ENCODE results near the gene SCPEP1. TPM values are rescaled to one million over a fixed set of nuclear protein-coding genes. Genes with fewer than 3 reads are reported as not detected.
A peak's percentile ranks its signal among the peaks of the same experiment; 100 is the strongest.
"Not testable (repeated sequence)": the region's sequence is repeated elsewhere in the genome, so short reads cannot be mapped to it uniquely, and the experiment has no call there.

The SCPEP1 gene
- total RNA-seq, 2 experiments from 2014 or later, result 15.8 to 16.6 TPM

DNA sequence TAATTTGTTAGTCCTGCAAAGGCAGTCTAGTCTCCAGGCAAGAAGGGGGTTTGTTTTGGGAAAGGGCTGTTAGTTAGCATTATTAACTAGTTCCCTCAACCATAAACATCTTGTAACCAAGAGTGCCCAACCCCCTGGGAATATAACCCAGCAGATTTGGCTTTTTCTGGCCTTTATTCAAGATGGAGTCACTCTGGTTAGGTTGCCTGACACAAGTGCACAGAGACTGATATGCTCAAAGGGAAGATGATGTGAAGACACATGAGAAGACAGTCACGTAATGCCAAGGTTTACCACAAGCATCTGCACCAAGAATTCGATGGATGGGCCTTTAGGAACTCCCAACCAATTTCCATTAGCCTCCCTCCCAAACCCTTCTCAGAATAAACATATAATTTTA, 3.9 kb upstream of the SCPEP1 start:
- no peaks in the 10 kb centered on the region for H3K36me3 Mint-ChIP-seq
- H3K4me3 Mint-ChIP-seq, result no peak overlapping the region
- H3K27ac Mint-ChIP-seq, result no peak overlapping the region
- peaks cover 16% of the 10 kb centered on the region for H3K4me1 Mint-ChIP-seq
- no peak for DNase-seq
- no peak for ATAC-seq (ENCODE audit: low read depth)
- POLR2A ChIA-PET, result no interaction called here
- peaks cover 45% of the 10 kb centered on the region for H3K27me3 Mint-ChIP-seq
- peaks cover 2% of the 10 kb centered on the region for H3K9me3 Mint-ChIP-seq

DNA sequence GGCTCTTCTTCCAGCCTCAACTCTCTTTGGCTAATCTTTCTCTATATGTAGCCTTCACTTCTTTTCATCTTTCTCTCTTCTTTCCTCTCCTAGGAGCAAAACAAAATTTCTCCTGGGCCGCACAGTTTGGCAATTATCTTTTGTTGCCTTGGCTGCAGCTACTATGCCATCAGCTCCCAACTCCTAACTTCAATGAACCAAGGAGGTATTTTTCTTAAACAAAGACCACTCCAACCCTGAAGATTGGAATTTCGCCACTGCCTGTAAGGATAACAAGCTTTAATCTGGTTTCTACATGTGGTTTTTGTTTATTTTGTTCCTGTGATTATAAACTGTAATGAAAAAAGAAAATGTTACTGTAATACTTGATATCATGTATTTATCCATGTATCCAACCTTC, 2.3 kb upstream of the SCPEP1 start:
- H3K4me1 Mint-ChIP-seq, result peaks cover 18% of the 10 kb centered on the region
- peaks cover 2% of the 10 kb centered on the region for H3K9me3 Mint-ChIP-seq
- H3K27me3 Mint-ChIP-seq, result peaks cover 31% of the 10 kb centered on the region
- POLR2A ChIA-PET, result interaction anchor here (3.4 kb wide), 1 partner anchor 110 kb away, joined by 13 read pairs; the partner anchor contains the start of gene AKAP1
- DNase-seq (no peak), ATAC-seq (ENCODE audit: low read depth) (no peak)
- no peak overlapping the region for H3K4me3 Mint-ChIP-seq
- no peak overlapping the region for H3K27ac Mint-ChIP-seq
- H3K36me3 Mint-ChIP-seq, result no peaks in the 10 kb centered on the region

DNA sequence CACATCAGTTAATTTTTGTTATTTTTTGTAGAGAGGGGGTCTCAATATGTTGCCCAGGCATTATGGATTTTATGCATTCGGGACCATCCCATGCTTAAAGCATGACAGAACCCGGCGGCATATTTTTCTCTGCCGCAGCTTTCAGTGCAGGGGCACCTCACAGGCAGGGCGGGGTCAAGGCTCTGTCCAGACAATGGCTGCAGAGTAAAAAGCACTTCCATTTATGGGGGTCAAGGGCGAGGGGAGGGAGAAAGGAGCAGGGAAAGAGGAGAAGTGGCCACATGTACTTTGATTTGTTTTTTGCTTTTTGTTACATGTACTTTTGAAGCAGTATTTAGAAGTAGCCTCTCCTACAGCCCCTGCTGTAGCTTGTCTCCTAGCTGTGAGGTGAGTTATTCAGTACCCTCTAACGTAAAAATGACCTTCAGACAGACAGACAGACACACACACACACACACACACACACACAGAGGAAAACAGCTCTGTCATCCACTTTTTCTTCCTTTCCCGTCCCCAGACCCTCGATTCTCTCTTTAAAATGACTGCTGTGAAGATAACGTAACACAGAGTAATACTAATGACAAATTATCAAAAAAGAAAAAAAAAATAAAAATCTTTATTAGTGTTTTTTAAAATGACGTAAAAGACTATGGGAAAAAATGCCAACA, 856 bp upstream of the SCPEP1 start:
- Mint-ChIP-seq H3K27me3 (peaks cover 26% of the 10 kb centered on the region), H3K9me3 (no peaks in the 10 kb centered on the region), H3K4me1 (peaks cover 18% of the 10 kb centered on the region), H3K27ac (peak overlapping the region; percentile 24), H3K36me3 (no peaks in the 10 kb centered on the region), H3K4me3 (peak overlapping the region; percentile 69)
- DNase-seq (no peak), ATAC-seq (ENCODE audit: low read depth) (no peak)
- POLR2A ChIA-PET, result interaction anchor here (1.0 to 3.4 kb wide), 4 partner anchors 10 to 108 kb away, joined by 3 to 13 read pairs (median 7); partner anchors contain the start of genes AKAP1 and TRIM25

DNA sequence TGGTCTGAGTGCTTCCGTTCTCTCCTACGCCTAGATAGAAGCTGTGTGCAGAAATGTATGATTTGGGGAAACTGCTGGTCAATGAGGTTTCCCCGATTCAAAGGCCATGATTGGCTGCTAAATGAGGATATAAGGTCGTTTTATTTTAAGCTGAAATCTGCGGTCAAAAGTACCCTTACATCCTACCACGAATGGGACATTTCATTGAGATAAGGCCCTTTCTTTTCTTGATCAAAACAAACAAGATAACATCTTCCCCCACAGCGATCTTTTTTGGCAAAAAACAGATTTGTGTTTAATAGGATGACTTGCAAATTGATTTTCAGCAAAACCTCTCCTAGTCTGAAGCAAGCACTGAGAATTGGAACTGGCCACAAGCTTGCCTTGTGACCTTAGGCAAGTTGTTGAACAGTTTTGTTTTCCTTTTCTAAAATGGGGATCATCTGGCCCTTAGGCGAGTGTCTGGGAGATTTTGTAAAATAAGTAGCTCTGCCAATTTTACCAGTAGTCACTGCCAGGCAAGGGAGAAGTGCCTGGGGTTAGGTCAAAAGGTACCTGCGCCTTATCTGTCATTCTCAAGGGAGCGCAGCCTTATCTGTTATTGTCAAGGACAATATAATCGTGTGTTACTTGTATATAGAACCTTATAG, 635 bp downstream of the SCPEP1 start:
- Mint-ChIP-seq H3K27me3 (peaks cover 26% of the 10 kb centered on the region), H3K27ac (peak overlapping the region; percentile 82), H3K36me3 (no peaks in the 10 kb centered on the region), H3K4me1 (peaks cover 19% of the 10 kb centered on the region), H3K9me3 (no peaks in the 10 kb centered on the region), H3K4me3 (peak overlapping the region; percentile 83)
- ATAC-seq (ENCODE audit: low read depth) (peak; percentile 30), DNase-seq (no peak)
- POLR2A ChIA-PET, result interaction anchor here (0.7 to 3.4 kb wide), 8 partner anchors 12 to 117 kb away, joined by 3 to 13 read pairs (median 6); partner anchors contain the start of genes AKAP1, COIL and TRIM25

DNA sequence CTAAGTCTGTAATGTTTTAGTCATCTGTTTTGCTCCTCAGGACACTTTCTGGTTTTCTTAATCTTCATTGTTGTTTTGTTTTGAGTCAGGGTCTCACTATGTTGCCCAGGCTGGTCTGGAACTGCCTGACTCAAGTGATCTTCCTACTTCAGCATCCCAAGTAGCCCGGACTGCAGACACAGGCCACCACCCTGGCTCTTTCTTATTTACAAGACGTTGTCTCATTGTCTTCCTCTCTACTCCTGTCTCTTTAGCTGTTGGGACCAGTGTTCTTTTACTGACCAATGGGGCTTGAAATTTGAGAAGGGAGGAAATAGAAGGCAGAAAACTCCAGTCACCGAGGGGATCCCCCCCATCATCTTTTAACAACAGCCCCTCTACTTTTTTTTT, 1.2 kb downstream of the SCPEP1 start:
- Mint-ChIP-seq H3K36me3 (no peaks in the 10 kb centered on the region), H3K4me3 (peak overlapping the region; percentile 83), H3K9me3 (no peaks in the 10 kb centered on the region), H3K27me3 (peaks cover 26% of the 10 kb centered on the region), H3K27ac (peak overlapping the region; percentile 82), H3K4me1 (peaks cover 19% of the 10 kb centered on the region)
- ATAC-seq (ENCODE audit: low read depth), result no peak
- DNase-seq, result no peak
- POLR2A ChIA-PET, result interaction anchor here (1.0 to 3.4 kb wide), 4 partner anchors 18 to 106 kb away, joined by 3 to 13 read pairs (median 9); partner anchors contain the start of genes AKAP1, COIL and TRIM25

DNA sequence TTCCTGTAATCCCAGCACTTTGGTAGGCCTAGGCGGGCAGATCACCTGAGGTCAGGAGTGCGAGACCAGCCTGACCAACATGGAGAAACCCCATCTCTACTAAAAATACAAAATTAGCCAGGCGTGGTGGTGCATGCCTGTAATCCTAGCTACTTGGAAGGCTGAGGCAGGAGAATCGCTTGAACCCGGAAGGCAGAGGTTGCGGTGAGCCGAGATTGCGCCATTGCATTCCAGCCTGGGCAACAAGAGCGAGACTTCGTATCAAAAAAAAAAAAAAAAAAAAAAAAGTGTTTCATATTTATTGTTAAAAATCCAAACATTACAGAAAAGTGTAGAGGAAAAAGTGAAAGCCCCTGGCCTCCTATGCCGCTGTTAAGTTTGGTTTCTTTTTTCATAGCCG, 2.6 kb downstream of the SCPEP1 start:
- POLR2A ChIA-PET, result interaction anchor here (0.7 kb wide), 1 partner anchor 136 kb away, joined by 4 read pairs; no protein-coding TSS in a partner anchor
- not testable (repeated sequence) for H3K36me3 Mint-ChIP-seq; H3K4me3 Mint-ChIP-seq; H3K27ac Mint-ChIP-seq; ATAC-seq (ENCODE audit: low read depth); DNase-seq; H3K9me3 Mint-ChIP-seq
- H3K27me3 Mint-ChIP-seq, result peaks cover 15% of the 10 kb centered on the region
- peaks cover 19% of the 10 kb centered on the region for H3K4me1 Mint-ChIP-seq

DNA sequence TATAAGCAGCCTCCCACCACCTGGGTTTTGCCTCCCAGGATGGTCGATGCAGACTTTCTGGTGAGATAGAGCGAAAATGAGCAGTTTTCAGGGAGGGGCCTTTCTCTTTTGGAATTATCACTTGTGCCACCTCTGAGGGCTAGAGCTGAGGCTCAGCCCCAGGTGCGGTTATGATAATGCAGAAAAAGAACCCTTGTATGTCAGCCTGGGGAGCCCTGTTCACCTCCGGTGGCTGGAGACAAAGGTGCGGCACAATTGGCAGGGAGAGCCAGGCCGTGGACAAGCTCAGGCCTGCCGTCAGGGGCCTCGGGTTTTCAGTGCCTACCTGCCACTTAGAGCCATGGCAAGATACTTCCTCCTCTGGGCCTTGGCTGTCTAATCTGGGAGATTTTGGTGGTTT, 4.4 kb downstream of the SCPEP1 start:
- no peak for DNase-seq
- ATAC-seq (ENCODE audit: low read depth), result no peak
- Mint-ChIP-seq H3K9me3 (no peaks in the 10 kb centered on the region), H3K27me3 (no peaks in the 10 kb centered on the region), H3K27ac (no peak overlapping the region), H3K4me3 (no peak overlapping the region), H3K4me1 (peaks cover 15% of the 10 kb centered on the region), H3K36me3 (peaks cover 1% of the 10 kb centered on the region)
- POLR2A ChIA-PET, result no interaction called here

DNA sequence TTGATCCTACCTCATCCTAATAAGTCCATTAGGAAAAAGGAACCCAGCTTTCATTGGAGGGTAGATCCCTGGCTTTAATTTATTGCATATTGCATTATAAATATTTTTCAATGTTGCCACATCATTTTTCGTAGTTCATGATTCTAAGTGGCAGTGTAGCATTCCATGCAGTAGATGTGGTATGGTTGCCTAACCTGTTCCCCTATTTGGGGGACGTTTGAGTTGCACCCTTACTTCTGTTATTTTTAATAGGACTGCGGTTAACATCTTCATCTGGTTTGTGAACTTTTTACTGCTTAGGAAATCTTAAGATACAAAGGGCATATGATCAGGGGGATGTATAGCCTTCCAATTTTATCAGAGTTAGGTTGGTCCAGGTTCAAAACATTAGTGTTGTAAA, 5.4 kb downstream of the SCPEP1 start:
- no peaks in the 10 kb centered on the region for H3K27me3 Mint-ChIP-seq
- POLR2A ChIA-PET, result no interaction called here
- H3K27ac Mint-ChIP-seq, result no peak overlapping the region
- no peak for DNase-seq
- no peak for ATAC-seq (ENCODE audit: low read depth)
- H3K9me3 Mint-ChIP-seq, result no peaks in the 10 kb centered on the region
- peaks cover 1% of the 10 kb centered on the region for H3K36me3 Mint-ChIP-seq
- H3K4me1 Mint-ChIP-seq, result peaks cover 10% of the 10 kb centered on the region
- no peak overlapping the region for H3K4me3 Mint-ChIP-seq

DNA sequence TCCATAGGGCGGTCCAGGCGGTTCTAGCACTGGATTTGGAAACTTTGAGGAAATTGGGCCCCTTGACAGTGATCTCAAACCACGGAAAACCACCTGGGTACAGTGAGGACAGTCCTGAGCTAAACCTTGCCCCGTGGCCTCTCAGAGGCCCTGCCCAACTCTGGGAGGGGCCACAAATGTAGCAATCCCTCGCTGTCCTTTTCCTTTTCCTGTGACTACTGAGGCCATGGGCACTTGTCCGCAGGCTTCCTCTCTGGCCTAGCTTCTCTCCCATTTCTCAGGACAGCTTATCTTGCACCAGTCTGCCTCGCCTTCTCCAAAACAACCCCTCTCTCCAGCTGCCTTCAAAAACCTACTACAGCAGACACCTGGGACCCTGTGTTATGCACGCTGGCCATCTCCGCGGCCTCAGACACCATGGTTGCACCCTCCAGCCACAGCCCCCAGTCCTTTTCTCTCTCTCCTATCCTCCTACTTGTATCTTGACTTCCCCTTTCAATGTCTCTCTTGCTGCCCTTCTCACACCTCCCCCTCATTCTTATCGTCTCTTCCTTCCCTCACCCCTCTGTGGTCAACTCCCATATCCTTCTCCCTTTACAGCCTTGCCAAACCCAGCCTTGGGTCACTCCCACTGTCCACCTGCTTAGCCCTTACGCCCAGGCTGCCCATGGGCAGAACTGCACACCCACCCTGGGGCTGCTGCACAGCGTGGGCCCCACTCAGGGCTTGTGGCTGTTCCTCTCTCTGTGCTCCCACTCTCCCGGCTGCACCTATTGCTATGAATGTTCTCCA, 7.6 kb downstream of the SCPEP1 start:
- Mint-ChIP-seq H3K27ac (no peak overlapping the region), H3K9me3 (no peaks in the 10 kb centered on the region), H3K27me3 (no peaks in the 10 kb centered on the region), H3K4me3 (no peak overlapping the region), H3K36me3 (peaks cover 1% of the 10 kb centered on the region), H3K4me1 (peaks cover 1% of the 10 kb centered on the region)
- DNase-seq (no peak), ATAC-seq (ENCODE audit: low read depth) (no peak)
- POLR2A ChIA-PET, result interaction anchor here (0.8 kb wide), 1 partner anchor 50 kb away, joined by 3 read pairs; no protein-coding TSS in a partner anchor

DNA sequence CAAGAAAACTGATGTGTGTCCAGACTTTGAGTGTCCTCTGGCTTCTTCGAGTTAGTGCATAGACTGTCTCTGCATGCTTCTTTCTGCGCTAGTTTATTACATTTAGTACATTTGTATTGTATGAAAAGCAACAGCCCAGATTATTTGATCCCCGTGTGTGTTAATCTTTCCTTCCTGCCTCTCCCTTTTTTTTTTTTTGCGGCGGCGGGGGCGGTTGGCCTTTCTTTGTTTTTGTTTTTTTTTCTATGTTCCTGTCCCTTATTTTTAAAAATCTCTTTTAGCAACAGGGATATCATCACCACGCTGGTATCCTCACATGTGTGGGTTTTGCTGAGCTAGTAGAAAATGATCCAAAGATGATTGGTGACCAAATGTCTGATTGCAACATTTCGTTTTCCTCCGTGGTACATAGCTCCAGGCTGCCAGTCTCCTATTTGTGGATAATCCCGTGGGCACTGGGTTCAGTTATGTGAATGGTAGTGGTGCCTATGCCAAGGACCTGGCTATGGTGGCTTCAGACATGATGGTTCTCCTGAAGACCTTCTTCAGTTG, 9.4 kb downstream of the SCPEP1 start:
- H3K4me1 Mint-ChIP-seq, result no peaks in the 10 kb centered on the region
- H3K27ac Mint-ChIP-seq, result no peak overlapping the region
- peaks cover 1% of the 10 kb centered on the region for H3K36me3 Mint-ChIP-seq
- H3K4me3 Mint-ChIP-seq, result no peak overlapping the region
- POLR2A ChIA-PET, result no interaction called here
- no peaks in the 10 kb centered on the region for H3K9me3 Mint-ChIP-seq
- H3K27me3 Mint-ChIP-seq, result no peaks in the 10 kb centered on the region
- DNase-seq (no peak), ATAC-seq (ENCODE audit: low read depth) (no peak)

DNA sequence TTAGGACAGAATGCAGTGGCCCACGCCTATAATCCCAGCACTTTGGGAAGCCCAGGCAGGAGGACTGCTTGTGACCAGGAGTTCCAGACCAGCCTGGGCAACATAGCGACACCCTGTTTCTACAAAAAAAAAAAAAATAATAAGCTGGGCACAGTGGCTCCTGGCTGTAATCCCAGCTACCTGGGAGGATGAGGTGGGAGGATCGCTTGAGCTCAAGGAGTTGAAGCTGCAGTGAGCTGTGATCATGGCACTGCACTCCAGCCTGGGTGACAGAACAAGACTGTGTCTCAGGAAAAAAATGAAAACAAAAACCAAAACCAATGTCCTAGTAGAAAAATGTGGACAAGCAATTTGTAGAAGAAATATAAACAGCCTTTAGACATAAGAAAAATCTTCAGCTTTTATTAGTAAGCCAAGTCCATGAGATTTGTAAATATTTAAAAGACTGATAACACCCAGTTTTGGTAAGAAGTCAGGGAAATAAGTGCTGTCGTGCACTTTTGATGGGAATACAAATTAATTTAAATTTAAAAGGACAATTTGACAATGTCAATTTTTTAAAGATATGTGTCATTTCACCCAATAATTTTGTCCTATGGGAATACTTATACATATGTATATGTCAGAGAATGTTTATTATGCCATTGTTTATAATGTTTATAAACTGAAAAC, 11.1 kb downstream of the SCPEP1 start:
- H3K27ac Mint-ChIP-seq, result no peak overlapping the region
- H3K27me3 Mint-ChIP-seq, result no peaks in the 10 kb centered on the region
- POLR2A ChIA-PET, result no interaction called here
- peaks cover 1% of the 10 kb centered on the region for H3K36me3 Mint-ChIP-seq
- no peak overlapping the region for H3K4me3 Mint-ChIP-seq
- H3K9me3 Mint-ChIP-seq, result no peaks in the 10 kb centered on the region
- no peaks in the 10 kb centered on the region for H3K4me1 Mint-ChIP-seq
- ATAC-seq (ENCODE audit: low read depth) (no peak), DNase-seq (no peak)

DNA sequence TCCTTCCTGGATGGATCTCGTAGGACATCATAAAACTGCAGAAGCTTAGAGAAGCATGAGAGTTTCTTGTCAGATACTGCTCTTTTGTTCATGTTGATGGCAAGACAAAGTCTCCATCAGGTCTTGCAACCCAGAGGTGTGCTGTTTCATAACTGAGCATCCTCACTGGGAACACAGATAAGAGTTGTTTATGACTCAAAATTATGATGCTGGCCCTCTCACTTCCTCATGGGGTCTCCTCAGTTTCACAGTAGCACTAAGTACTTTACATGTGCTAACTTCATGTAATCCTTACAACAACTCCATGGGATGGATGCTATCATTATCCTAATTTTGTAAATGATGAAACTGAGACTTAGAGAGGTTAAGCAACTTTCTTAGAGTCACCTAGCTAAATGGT, 14.4 kb downstream of the SCPEP1 start:
- DNase-seq, result no peak
- H3K27me3 Mint-ChIP-seq, result no peaks in the 10 kb centered on the region
- POLR2A ChIA-PET, result no interaction called here
- H3K27ac Mint-ChIP-seq, result no peak overlapping the region
- no peaks in the 10 kb centered on the region for H3K9me3 Mint-ChIP-seq
- H3K4me1 Mint-ChIP-seq, result peaks cover 1% of the 10 kb centered on the region
- ATAC-seq (ENCODE audit: low read depth), result no peak
- H3K36me3 Mint-ChIP-seq, result peaks cover 3% of the 10 kb centered on the region
- H3K4me3 Mint-ChIP-seq, result no peak overlapping the region
